NCI-H524 (cell line): Measurements from ENCODE around the gene PI4KA.
"Not testable (repeated sequence)": the region's sequence is repeated elsewhere in the genome, so short reads cannot be mapped to it uniquely, and the experiment has no call there.

Experiments
- DNase-seq, 2 experiments: peaks; one replicate each; lab custom pipeline; 2025; lab: John Stamatoyannopoulos, UW

PI4KA gene

DNA sequence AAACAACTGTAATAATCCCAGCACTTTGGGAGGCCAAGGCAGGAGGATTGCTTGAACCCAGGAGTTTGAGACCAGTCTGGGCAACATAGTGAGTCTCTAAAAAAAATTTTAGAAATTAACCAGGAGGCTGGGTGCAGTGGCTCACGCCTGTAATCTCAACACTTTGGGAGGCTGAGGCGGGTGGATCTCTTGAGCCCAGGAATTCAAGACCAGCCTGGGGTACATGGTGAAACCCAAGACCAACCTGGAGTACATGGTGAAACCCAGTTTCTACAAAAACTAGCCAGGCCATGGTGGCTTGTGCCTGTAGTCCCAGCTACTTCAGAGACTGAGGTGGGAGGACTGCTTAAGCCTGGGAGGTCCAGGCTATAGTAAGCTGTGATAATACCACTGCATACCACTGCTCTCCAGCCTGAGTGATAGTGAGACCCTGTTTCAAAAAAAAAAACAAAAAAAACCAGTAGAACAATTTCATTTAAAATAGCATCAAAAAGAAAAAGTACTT lies 11.2 kb downstream of the PI4KA start:
- DNase-seq = no peak

DNA sequence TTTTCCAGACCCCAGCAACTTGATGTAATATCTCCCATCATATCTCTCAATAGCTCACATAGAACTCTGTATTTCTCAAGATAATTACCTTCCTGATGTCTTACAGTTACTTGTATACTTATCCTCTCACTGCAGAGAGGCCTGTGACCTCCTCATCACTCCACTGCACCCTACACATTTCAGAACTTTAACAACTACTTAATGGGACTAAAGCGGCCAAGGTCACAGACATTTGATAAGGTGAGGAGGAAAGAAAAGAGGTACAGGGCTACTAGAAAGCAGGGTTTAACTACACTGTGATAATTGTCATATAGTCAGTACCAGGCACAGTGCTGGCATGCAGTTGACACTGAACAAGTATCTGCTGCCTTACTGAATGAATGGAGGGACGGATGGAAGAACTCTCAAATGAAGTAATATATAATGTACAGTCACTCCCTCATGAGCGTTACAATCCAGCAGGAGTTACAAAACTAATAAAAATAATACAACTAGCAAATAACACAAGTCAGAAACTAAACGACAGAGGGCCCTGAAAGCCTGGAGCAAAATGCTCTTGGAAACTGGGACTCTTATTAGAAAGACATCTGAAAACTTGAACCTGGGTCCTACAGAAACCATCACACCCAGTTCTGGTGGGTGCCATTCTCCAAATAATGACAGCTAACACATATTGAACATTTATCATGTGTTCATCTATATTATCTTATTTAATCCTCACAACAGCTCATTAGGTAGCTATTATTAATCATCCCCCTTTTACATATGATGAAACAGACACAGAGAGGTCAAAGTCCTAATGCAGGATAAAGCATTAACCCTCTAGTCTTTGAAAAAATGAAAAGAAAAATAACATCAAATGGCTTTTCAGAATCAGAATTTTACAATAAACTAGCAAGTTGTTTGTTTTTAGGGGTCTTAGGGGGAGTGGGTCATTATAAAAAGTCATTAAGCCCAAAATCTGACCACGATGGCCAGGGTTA lies 14.3 kb downstream of the PI4KA start:
- DNase-seq = no peak

DNA sequence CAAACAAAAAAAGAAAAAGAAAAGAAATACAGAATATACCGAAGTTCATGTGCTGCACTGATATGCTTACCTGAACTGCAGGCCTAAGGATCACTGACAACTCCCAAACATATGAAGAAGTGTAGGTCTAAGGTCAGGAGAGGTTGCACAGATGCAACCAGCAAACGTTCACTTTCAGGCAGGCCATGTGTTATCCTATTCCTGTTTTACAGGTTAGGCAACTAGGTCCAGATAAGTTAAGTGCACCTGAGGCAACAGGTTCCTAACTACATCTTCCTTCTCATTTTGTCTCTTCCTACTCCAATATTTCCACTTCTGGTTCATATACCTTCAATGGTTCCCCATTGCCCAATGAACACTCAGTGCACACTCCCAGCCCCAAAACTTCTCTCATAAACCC lies 15.1 kb downstream of the PI4KA start:
- DNase-seq = no peak

DNA sequence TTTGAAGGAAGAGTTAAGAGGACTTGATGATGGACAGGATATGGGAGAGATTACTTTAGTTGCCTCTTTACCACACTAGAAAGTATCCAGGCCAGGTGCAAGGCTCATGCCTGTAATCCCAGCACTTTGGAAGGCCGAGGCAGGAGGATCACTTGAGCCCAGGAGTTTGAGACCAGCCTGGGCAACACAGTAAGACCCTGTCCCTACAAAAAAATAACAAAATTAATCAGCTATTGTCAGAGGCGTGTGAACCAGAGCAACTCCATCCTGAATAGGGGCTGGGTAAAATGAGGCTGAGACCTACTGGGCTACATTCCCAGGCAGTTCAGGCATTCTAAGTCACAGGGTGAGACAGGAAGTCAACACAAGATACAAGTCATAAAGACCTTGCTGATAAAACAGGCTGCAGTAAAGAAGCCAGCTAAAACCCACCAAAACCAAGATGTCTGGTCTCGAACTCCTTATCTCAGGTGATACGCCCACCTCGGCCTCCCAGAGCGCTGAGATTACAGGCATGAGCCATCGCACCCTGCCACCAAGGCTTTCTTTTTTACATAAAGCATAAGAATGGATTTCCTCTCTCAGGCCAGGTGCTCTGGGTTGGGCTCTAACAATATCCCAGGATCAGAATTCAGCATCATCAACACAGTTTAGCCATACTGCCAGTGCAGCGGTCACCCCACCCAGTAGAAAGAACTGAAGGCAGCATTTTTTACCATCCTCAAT lies 17.8 kb downstream of the PI4KA start:
- no peak for DNase-seq

DNA sequence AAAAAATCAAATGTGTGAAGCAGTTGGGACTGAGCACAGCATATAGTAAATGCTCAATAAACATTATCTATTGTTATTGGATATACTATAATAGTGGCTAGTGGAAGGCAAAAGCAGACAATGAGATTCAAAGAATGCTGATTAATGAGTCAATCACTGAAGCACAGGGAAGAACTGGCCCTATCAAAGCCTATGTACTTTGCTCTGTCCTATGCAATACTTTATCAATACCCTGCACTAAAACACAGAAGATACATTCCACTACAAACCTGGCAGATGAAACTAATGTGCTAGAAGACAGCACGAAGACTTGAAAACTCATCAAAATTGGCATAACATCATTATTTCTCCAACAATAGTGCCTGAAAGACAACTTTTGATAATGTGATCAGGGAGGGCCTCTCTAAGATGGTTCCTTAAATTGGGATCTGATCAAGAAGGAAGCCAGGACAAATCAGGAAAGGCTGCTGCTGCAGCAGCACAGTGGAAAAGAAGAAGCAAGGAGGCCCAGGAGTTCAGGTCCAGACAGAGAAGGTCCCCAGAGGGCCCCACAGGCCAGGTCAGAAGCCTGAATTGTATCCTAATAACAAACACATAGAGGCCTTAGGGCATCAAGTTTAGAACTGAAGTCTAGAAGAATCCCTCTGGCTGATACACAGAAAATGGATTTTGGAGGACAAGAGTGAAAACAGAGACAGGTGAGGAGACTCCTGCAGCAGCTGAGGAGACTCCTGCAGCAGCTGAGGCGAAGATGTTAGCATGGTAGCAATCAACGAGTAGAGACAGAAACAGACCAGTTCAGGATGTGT lies 18.6 kb downstream of the PI4KA start:
- DNase-seq = no peak

DNA sequence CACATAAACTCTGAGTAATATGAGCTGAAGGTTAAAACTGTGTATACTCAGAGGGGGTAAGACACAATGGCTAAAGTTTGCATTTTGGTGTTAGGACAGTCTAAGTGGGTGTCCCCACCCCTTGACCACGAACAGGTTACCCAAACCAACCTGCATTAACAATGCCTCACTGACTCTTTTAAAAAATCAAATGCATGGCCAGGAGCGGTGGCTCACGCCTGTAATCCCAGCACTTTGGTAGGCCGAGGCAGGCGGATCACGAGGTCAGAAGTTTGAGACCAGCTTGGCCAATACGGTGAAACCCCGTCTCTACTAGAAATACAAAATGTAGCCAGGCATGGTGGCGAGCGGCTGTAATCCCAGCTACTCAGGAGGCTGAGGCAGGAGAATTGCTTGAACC lies 19.3 kb downstream of the PI4KA start:
- not testable (repeated sequence) for DNase-seq

DNA sequence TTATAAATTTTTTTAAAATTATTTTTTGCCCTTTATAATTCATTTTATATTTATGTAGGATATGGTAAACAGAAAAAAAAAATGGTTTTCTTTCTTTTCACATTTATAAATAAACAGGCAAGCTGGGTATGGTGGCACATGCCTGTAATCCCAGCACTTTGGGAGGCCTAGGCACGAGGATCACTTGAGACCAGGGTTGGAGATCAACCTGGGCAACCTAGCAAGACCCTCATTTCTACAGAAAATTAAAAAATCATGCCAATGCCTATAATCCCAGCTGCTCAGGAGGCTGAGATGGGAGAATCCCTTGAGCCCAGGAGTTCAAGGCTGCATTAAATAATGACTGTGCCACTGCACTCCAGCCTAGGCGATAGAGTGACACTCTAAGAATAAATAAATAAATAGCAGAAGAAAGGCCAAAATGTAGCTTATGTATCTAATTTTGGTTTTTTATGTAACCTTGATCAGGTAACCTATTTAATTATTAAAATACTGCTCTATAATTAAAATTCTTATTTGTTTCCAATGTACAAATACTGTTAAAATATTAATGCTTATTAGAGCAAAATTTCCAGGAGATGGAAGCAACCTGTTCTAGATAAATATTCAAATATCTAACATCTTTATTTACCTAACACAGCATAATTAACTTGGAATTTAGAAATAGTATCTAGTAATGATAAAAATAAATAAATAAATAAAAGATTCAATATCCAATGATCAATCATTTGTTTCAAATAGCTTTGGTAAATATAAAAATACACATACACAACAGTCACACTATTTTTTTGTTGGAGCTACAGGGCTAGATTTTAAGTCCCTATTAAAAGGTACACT lies 21.4 kb downstream of the PI4KA start:
- no peak for DNase-seq

DNA sequence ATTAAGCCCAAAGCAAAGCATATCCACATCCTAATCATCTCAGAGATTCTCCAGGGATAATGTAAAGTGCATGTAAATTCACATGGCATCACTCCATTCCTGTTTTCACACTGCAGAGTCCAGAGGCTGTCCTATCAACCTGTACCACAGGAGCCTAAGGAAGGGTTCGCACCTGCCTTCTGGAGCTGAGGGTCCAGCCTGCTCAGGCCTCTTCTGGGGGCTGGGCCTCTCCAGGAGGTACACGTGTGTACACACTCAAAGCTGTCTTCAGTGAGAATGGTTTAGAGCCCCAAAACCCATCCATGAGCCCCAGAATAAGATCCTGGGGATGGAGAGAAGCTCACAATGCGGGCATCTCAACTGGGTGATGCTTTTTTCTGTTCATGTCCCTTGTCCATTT lies 23.9 kb downstream of the PI4KA start:
- no peak for DNase-seq

DNA sequence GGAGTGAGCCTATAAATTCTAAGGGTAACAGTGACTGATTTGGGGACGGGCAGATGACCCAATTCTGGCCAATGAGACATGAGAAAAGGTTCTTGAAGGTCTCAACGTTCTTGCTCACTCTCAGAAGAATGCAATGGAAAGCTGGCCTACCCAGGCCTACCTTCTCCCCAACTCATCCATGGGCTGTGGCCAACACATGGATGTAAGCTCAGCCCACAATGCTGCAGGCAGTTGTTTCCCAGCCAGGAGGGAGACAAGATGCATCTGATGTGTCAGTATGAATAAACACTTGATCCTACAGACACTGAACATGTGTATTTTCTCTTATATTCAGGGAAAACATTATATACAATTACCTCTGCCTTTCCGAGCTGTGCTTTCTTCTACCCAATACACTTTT lies 24.4 kb downstream of the PI4KA start:
- no peak for DNase-seq

DNA sequence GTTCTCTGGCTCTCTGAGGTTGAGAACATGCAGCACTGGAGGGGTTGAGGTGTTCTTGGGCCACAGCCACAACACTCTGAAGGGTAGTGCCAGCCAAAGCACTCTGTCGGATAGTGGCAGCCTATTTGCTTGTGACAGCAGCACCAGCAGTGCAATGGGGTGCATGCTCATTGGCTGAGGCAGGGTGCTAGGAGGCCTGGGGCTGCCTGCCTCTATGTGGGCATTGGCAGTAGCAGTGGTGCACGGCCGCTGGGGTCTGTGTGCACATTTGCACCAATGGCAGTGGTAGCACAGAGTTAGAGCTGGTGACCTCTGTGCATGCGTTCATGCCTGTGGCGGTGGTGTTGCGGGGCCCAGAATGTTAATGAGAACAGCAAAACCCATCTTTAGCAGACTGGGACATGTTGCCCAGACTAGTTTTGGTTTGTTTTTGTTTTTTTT lies 25.4 kb downstream of the PI4KA start:
- no peak for DNase-seq

DNA sequence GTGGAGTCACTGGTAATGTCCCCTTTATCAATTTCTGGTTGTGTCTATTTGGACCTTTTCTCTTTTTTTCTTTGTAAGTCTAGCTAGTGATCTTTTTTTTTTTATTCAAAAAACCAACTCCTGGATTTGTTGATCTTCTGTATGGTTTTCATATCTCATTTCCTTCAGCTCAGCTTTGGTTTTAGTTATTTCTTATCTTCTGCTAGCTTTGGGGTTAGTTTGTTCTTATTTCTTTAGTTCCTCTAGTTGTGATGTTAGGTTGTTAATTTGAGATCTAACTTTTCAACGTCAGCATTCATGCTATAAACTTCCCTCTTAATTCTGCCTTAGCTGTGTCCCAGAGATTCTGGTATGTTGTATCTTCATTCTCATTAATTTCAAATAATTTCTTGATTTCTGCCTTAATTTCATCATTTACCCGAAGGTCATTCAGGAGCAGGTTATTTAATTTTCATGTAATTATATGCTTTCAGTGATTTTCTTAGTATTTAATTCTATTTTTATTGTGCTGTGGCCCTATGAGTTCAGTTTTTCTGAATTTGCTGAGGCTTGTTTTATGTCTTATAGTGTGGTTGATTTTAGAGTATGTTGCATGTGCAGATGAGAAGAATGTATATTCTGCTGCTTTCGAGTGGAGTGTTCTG lies 29.0 kb downstream of the PI4KA start:
- DNase-seq = no peak

DNA sequence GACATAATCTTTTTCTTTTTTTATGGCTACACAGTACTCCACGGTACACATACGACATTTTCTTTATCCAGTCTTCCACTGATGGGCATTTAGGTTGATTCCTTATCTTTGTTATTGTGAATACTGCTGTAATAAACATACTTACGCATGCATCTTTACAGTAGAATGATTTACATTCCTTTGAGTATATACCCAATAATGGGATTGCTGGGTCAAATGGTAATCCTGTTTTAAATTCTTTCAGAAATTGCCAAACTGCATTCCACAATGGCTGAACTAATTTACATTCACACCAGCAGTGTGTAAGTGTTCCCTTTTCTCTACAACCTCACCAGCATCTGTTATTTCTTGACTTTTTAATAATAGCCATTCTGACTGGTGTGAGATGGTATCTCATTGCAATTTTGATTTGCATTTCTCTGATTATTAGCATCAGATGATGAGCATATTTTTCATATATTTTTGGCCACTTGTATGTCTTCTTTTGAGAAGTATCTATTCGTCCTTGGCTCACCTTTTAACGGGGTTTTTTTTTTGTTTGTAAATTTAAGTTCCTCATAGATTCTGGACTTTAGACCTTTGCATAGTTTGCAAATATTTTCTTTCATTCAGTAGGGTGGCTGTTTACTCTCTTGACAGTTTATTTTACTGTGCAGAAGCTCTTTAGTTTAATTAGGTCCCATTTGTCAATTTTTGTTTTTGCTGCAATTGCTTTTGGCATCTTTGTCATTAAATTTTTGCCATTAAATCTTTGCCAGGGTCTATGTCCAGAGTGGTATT lies 32.0 kb downstream of the PI4KA start:
- DNase-seq = not testable (repeated sequence)

DNA sequence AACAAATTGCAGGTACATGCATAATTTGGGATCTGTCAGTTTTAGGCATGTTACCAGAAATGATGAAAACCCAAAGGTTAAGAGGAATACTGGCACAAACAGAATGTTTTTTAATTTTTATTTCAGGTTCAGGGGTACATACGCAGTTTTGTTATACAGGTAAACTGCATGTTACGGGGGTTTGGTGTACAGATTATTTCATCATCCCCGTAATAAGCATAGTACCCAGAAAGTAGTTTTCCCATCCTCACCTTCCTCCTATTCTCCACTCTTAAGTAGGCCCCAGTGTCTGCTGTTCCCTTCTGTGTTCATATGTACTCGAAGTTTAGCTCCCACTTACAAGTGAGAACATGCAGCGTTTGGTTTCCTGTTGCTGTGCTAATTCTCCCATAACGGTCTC lies 33.0 kb downstream of the PI4KA start:
- no peak for DNase-seq

DNA sequence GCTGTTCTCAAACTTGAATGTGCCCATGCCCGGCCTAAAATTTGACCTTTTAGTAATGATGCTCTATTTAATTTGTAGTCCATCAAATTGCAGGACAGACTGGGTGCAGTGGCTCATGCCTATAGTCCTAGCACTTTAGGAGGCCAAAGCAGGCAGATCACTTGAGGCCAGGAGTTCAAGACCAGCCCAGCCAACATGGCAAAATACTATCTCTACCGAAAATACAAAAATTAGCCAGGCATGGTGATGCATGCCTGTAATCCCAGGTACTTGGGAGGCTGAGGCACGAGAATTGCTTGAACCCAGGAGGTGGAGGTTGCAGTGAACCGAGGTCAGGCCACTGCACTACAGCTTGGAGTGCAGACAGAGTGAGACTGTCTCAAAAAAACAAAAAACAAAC lies 33.4 kb downstream of the PI4KA start:
- DNase-seq = not testable (repeated sequence)

DNA sequence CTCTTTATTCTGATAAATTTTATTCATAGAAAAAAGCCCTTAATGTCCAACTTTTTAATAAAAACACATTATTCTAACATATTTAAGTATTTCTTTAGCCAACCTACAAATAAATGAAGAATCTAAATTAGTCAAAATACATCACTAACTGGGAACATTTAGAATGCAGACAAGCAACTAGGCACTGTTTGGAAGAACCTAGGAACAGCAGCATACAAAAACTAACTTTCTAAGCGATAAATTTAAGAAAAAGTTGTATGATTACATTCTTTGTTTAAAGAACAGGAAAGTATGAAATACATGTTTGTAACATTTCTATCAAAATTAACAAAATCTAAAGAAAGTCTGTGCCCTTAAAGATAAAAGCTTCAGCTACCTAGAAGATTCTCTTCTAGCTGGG lies 35.3 kb downstream of the PI4KA start:
- no peak for DNase-seq

DNA sequence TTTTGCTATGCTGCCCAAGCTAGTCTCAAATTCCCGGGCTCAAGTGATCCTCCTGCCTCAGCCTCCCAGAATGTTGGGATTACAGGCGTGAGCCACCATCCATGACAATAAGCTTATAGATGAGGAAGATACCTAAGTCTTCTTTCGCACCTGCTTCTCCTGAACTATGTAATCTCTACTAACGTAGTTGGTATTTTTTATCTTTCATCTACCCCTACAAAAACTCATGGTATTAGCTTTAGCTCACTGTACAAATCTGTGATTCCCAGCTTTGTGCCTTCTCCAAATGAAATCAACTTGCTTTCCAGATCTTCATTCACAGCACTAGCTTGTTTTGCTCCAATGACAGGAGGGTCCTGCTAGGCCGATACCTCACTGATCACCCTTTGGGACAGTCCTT lies 36.4 kb downstream of the PI4KA start:
- no peak for DNase-seq

DNA sequence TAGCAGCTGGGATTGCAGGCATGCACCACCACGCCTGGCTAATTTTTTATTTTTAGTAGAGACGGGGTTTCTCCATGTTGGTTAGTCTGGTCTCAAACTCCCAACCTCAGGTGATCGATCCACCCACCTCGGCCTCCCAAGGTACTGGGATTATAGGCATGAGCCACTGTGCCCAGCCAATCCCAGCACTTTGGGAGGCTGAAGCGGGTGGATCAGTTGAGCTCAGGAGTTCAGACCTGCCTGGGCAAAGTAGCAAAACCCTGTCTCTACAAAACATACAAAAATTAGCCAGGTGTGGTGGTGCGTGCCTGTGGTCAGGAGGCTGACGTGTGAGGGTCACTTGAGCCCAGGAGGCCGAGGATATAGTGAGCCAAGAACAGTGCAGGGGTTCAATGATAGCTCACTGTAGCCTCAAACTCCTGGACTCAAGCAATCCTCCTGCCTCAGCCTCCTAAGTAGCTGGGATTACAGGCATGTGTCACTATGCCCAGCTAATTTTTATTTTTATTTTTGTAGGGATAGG lies 36.8 kb downstream of the PI4KA start:
- DNase-seq = not testable (repeated sequence)

DNA sequence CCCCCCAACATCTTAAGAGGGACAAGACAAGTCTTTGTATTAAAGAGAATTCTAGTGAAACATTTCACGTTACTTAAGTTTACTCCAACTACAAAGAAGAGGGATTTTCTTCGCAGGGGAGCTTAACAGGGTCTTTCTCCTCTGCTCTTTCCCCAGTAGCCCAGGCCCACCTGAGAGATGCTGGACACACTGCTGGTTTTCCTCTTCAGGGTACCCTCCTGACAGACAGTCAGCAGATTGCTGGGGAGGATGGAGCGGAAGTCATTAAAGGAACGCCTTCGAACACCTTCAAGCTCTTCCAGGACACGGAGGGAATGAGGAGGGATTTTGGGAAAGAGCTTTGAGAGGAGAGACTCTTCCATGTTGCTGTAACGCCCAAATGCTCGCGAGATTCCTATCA lies 39.1 kb downstream of the PI4KA start:
- no peak for DNase-seq

DNA sequence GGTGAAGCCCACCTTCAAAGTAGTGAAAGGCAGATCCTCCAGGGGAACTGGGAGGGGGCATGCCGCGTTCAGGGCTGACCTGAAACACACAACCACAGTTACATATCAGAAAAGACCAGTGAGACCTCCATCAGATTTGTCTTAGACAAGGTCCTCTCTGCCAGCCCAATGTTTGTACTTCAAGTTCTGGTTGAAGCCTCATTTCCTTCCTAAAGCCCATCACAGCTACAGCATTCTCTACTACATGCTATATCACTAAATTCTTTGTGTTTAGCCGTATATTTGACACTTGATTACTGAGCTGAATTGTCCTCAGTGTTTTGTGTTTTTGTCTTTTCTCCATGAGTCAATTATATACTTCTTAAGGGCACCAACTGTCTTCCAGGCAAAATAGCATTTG lies 40.1 kb downstream of the PI4KA start:
- no peak for DNase-seq

DNA sequence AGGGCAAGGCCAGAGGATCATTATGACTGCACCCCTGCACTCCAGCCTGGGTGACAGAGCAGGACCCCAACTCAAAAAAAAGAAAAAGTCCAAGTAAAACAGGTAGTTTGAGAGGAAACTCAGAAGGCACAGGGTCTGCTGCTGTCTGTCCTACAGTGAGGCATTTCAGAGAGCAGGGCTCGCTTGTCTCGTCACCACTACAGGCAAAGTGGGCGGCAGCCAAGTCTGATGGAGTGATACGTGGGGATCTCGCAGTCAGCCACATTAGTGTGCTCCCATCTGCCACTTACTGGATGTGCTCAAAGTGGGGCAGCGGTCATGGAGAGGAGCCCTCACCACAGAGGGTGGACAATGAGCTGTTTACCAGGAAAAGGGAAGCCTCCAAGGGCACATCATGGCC lies 42.1 kb downstream of the PI4KA start:
- no peak for DNase-seq
